Effector CD4-positive, alpha-beta T cell (primary cell): ENCODE results near the gene KRTAP20-2. TPM values are rescaled to one million over a fixed set of nuclear protein-coding genes. Genes with fewer than 3 reads are reported as not detected.

ENCODE experiments used
- DNase-seq: peaks from one replicate; pipeline ENCODE4 v3.0.0-alpha.2; 2020
- total RNA-seq: gene quantifications from one replicate; lab custom pipeline; 2026; lab: John Stamatoyannopoulos, UW

KRTAP20-2 gene
- total RNA-seq: not detected

DNA sequence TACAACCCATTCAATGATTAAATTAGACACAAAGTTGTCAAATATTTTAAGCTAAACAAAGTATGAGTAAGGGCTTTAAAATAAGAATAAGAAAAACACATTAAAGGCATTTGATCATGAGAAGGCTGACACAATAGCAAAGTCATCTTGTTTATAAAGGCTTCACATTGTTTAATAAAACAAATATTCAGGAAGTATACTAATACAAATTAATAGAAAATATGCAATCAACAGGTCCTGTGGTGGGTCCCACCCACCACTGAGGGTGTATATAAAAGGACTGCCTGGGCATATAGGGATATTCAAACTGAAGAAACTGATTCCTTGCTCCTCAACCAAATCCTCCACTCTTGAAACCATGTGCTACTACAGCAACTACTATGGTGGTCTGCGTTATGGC lies at the start of gene KRTAP20-2:
TSS of gene KRTAP20-2 (plus strand) at position 301 of the 400 bp plus-strand sequence. CDS start at position 359, 58 bp downstream.
- DNase-seq: no peak

- DNase-seq: no peak
Observed at GRCh38 chr21:30590297-30590696, 44.7 kb upstream of the KRTAP20-2 start, which contains the start of gene KRTAP22-2. Gene KRTAP22-2, minus strand, starts transcription at chr21:30590397.

GRCh38 chr21:30592140-30592539 lies 42.9 kb upstream of the KRTAP20-2 start, which contains the start of gene KRTAP6-3:
Gene KRTAP6-3, plus strand, starts transcription at chr21:30592440. Its CDS starts 6 bp downstream, at chr21:30592446.
- DNase-seq: no peak

- no peak for DNase-seq
Observed at GRCh38 chr21:30598802-30599201, 36.2 kb upstream of the KRTAP20-2 start, which contains the start of gene KRTAP6-2. Gene KRTAP6-2, minus strand, starts transcription at chr21:30598902. Its CDS starts 28 bp downstream, at chr21:30598874.

DNA sequence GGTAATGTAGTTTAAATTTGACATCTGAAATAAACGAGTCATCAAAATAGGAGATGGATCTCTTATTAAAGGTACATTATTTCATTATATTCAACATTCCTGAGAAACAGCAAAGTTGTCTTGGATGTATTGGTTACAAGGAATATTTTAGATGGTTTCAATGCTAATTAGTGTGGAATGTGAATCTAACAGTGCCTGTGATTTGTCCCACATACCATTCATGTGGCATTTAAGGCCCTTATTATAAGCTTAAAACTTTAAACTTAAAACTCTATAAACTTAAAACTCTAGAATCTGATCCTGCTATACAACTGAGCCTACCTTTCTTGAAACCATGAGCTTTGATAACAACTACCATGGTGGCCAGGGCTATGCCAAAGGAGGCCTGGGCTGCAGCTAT lies 34.2 kb upstream of the KRTAP20-2 start, which contains the start of gene KRTAP22-1:
TSS of gene KRTAP22-1 (plus strand) at position 301 of the 400 bp plus-strand sequence.
- no peak for DNase-seq

- no peak for DNase-seq
Observed at GRCh38 chr21:30605968-30606367, 29.0 kb upstream of the KRTAP20-2 start.

DNA sequence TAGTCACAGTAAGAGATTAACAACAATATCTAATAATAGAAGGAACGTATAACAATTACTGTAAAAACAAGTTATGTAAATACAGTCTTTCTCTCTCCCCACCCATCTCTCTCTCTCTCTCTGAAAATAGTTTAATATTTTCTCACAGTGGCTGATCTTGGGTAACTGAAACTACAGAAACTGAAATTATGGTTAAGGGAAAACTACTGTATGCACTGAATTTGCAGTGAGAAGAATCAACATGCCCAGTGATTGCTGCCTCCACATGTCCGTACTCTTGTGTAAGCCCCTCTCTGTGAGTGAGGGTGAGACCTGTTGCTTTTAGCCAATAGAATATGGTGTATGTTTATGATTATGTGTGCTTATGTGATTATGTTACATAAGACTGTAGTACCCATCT lies 22.9 kb upstream of the KRTAP20-2 start:
- DNase-seq: no peak

DNA sequence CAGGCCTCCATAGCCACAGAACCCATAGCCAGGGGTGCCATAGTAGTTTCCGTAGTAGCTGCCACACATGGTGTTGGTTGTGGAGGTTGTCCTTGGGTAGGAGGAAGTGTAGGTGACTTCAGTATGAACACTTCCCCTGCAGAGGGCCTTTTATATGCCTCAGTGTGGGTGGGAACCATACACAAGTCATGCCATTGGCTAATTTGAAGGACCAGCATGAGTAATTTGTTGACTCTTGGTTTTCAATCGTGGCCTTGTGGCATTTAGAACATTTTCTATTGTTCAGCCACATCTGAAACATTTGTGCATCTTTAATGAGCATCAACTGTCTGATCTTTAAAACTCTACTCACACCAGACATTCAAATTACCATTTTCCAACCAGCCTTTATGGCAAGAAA lies 21.2 kb upstream of the KRTAP20-2 start, which contains the start of gene KRTAP6-1:
TSS of gene KRTAP6-1 (minus strand) at position 95 of the 400 bp plus-strand sequence. CDS start at position 69, 26 bp downstream.
- no peak for DNase-seq

DNA sequence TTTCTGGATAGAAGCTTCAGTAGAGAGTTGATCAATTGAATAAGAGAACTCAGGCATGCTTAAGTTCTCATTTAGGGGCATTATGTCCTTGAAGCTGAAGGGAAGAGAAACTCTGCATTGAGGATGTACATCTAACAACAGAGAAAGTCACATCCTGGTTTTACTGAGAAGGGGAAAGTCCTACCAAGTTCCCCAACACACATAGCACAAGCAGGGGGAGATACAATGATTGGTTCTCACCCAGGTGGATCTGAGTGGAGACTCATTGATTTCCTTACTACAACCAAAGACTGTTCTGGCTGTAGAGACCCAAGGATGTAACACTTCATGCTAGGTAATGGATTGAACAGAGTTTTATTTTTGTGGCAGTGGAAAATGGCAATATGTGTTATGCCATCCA lies 19.8 kb upstream of the KRTAP20-2 start:
- DNase-seq: no peak

GRCh38 chr21:30616125-30616524 lies 18.9 kb upstream of the KRTAP20-2 start, which contains the start of gene KRTAP20-1:
Gene KRTAP20-1, plus strand, starts transcription at chr21:30616425. Its CDS starts 30 bp downstream, at chr21:30616455.
- DNase-seq: no peak

DNA sequence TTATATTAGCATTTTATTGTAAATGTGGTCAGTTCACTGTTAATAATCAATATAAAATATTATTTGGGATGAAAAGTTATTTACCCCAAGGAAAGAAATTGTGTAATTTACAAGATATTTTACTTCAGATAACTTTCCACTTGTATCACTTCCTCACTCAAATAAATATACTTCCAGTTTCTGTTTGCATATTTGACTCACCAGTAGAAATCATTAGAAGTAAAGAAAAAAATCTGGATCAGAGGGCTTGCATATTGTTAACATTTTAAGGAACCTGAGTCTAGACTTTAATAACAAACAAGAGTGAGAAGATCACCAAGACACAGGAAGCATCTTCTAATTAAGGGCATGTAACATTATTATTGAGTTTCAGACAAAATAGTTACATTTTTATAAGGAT lies 14.9 kb upstream of the KRTAP20-2 start:
- no peak for DNase-seq

- DNase-seq: no peak
Observed at GRCh38 chr21:30620522-30620921, 14.5 kb upstream of the KRTAP20-2 start, which contains the start of gene KRTAP20-4. Gene KRTAP20-4, plus strand, starts transcription at chr21:30620627.

DNA sequence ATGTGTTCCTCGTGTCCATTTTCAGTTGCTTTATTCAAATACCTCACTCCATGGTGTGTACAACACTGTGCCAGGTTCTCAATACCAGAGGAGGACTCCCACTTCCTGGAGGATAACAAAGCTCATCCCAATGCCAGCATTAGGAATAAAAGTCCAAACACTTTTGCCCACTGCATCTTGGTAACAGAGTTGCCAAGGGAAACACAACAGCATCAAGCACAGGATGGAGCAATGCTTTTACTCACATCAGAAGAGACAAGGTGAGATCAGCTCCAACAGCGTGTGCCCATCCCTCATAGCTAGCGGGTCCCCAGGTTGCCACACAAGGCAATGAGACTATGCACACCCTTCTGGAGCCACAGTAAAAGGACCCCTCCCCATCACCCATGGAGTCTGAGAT lies 11.6 kb upstream of the KRTAP20-2 start:
- DNase-seq: no peak

DNA sequence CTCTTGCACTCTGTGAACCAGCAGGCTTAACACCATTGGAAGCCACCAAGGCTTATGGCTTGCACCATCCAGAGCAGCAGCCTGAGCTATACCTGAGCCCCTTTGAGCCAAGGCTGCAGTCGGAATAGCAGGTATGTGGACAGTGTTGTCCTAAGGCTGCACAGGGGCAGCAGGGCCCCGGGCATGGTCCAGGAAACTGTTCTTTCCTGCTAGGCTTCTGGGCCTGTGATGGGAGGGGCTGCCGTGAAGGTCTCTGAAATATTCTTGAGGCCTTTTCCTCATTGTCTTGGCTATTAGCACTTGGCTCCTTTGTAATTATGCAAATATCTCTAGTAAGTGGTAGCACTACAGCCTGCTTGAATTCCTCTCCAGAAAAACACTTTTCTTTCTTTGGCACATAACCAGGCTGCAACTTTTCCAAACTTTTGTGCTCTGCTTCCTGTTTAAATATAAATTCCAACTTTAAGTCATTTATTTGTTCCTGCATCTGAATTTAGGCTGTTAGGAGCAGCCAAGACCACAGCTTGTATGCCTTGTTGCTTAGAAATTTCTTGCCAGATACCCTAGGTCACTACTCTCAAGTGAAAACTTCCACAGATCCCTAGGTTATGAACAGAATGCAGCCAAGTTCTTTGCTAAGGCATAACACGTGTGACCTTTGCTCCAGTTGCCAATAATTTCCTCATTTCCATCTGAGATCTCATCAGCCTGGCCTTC lies 9.4 kb upstream of the KRTAP20-2 start:
- DNase-seq: no peak

DNA sequence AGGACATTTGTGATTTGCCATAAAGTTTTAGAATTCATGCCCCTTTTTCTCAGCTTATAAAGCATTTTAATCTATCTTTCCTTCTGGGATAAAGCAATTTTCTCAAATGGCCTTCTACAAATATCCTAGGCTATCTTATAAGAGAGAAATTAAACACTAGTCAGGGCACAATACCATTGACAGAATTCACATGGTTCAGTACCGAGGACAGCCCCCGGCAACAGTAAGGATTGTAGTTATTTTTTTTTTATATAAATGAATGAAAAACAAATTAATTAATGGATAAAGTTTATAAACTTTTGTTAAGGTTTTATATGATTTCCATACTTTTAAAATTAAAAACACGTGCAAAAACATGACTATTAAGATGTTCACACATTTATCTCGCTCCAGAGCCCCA lies 6.9 kb upstream of the KRTAP20-2 start:
- no peak for DNase-seq

- no peak for DNase-seq
Observed at GRCh38 chr21:30629200-30629599, 5.8 kb upstream of the KRTAP20-2 start.

- no peak for DNase-seq
Observed at GRCh38 chr21:30638686-30639085, 3.7 kb downstream of the KRTAP20-2 start.

GRCh38 chr21:30642564-30642963 lies 7.6 kb downstream of the KRTAP20-2 start, which contains the start of gene KRTAP20-3:
Gene KRTAP20-3, plus strand, starts transcription at chr21:30642864.
- DNase-seq: no peak

DNA sequence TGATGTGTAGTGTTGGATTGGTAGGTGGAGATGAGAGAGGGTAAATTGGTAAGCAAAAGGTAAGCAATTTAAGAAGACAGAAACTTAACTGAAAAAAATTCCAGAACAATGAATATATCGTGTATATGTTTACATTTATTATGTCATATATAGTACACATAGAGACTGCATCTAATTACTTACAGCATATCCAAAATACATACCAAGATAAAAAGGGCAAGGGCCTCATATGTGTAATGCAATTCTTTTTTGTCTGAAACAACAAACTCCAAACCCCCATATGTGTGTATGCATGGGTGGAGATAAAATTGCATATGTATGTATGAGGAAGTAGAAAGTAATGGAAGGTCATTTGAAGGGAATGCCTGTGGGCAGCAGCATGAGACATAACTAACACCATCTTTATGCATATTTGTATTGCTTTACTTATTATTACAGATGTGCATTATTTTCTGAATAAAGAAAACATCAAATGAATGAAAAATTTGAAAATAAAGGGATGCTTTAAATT lies 12.0 kb downstream of the KRTAP20-2 start:
- DNase-seq: no peak

- no peak for DNase-seq
Observed at GRCh38 chr21:30652891-30653290, 17.9 kb downstream of the KRTAP20-2 start.

GRCh38 chr21:30668776-30669175 lies 33.8 kb downstream of the KRTAP20-2 start:
- DNase-seq: no peak

- DNase-seq: no peak
Observed at GRCh38 chr21:30672985-30673650, 38.1 kb downstream of the KRTAP20-2 start.

GRCh38 chr21:30674312-30674711 lies 39.3 kb downstream of the KRTAP20-2 start:
- no peak for DNase-seq
